PFSK-1 (cell line): ENCODE measurements around the gene EPHA1.

Experiments
- FOXP2 ChIP-seq: optimal IDR thresholded peaks from 2 replicates; pipeline ENCODE3; 2011; ENCODE audit warnings: borderline replicate concordance, control low read depth, inconsistent platforms; ENCODE audit not compliant: insufficient read depth; ENCODE audit errors: extremely low read length, extremely low read depth
- POLR2AphosphoS5 ChIP-seq: IDR thresholded peaks from 2 replicates; pipeline ENCODE4 v1.6.1; 2012; ENCODE audit warnings: low read depth, mild to moderate bottlenecking, control low read depth, low read length, moderate library complexity
- SIN3A ChIP-seq: IDR thresholded peaks from 2 replicates; pipeline ENCODE4 v1.6.1; 2012; ENCODE audit warnings: mild to moderate bottlenecking, low read length, moderate library complexity, borderline replicate concordance; ENCODE audit not compliant: insufficient read depth
- TAF1 ChIP-seq: IDR thresholded peaks from 2 replicates; pipeline ENCODE4 v1.6.1; 2012; ENCODE audit warnings: low read length, control low read depth, borderline replicate concordance; ENCODE audit not compliant: insufficient read depth
- TF ChIP-seq, protein P1 (sequence below), 2 experiments: IDR thresholded peaks; 2 replicates each; pipeline versions ENCODE4 v1.6.1 to v1.8.0; 2011 to 2012; ENCODE audit warnings: low read depth in 2 of 2, low read length in 2 of 2, control low read depth in 1 of 2, inconsistent platforms in 1 of 2, mild to moderate bottlenecking in 1 of 2, moderate library complexity in 1 of 2; ENCODE audit not compliant: insufficient read depth in 1 of 2

The EPHA1 gene

GRCh38 chr7:143449793-143450192 is 41.1 kb upstream of the EPHA1 start:
- TF ChIP-seq POLR2AphosphoS5 (no peak), TAF1 (no peak), FOXP2 (no peak), SIN3A (no peak)
- TF ChIP-seq, protein P1, sequence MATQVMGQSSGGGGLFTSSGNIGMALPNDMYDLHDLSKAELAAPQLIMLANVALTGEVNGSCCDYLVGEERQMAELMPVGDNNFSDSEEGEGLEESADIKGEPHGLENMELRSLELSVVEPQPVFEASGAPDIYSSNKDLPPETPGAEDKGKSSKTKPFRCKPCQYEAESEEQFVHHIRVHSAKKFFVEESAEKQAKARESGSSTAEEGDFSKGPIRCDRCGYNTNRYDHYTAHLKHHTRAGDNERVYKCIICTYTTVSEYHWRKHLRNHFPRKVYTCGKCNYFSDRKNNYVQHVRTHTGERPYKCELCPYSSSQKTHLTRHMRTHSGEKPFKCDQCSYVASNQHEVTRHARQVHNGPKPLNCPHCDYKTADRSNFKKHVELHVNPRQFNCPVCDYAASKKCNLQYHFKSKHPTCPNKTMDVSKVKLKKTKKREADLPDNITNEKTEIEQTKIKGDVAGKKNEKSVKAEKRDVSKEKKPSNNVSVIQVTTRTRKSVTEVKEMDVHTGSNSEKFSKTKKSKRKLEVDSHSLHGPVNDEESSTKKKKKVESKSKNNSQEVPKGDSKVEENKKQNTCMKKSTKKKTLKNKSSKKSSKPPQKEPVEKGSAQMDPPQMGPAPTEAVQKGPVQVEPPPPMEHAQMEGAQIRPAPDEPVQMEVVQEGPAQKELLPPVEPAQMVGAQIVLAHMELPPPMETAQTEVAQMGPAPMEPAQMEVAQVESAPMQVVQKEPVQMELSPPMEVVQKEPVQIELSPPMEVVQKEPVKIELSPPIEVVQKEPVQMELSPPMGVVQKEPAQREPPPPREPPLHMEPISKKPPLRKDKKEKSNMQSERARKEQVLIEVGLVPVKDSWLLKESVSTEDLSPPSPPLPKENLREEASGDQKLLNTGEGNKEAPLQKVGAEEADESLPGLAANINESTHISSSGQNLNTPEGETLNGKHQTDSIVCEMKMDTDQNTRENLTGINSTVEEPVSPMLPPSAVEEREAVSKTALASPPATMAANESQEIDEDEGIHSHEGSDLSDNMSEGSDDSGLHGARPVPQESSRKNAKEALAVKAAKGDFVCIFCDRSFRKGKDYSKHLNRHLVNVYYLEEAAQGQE (IDR thresholded peaks at IDR 0.05; ENCODE audit: insufficient read depth in 1 of 2, low read depth in 2 of 2, low read length in 2 of 2) = no peak

DNA sequence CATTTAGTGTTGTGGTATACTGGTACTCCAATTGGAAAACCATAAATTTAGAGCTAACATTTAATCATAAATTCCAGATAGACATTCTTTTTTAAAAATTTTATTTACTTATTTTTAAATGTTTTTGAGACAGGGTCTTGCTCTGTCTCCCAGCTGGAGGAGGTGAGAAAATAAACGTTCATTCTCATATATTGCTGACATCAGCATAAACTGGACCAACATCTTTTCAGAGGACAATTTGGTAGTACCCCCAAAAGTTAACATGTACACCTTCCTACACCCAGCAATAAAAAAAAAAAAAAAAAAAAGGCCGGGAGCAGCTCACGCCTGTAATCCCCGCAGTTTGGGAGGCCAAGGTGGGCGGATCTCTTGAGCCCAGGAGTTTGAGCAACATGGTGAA is 39.8 kb upstream of the EPHA1 start:
- TF ChIP-seq POLR2AphosphoS5 = no peak
- TF ChIP-seq, protein P1 (IDR thresholded peaks at IDR 0.05; ENCODE audit: insufficient read depth in 1 of 2, low read depth in 2 of 2, low read length in 2 of 2) = no peak
- TF ChIP-seq FOXP2 = no peak
- TF ChIP-seq SIN3A = no peak
- no peak for TF ChIP-seq TAF1

DNA sequence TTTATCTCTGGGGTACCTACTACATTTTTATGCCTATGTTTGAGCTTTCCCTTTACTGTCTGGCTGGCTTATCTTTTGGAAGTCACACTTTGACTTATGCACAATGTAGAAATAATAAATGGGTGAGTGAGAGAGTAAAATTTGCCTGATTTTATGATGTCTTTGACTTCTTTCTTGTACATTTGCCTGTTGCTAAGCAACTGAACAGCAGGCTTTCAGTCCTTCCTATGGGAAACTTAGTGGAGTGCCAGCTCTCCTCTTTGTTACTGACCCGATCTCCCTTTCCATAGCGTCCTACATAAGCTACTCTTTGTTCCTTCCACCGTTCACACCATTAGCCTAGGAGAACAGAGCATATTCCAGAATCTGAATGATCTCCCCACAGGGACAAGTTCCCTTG is 38.8 kb upstream of the EPHA1 start:
- TF ChIP-seq POLR2AphosphoS5 (no peak), SIN3A (no peak), FOXP2 (no peak), TAF1 (no peak)
- TF ChIP-seq, protein P1 (IDR thresholded peaks at IDR 0.05; ENCODE audit: insufficient read depth in 1 of 2, low read depth in 2 of 2, low read length in 2 of 2) = no peak

- TF ChIP-seq, protein P1 (IDR thresholded peaks at IDR 0.05; ENCODE audit: insufficient read depth in 1 of 2, low read depth in 2 of 2, low read length in 2 of 2) = no peak
- TF ChIP-seq TAF1 (no peak), SIN3A (no peak), POLR2AphosphoS5 (no peak), FOXP2 (no peak)
These were observed 36.1 kb upstream of the EPHA1 start for GRCh38 chr7:143444785-143445184.

- TF ChIP-seq, protein P1 (IDR thresholded peaks at IDR 0.05; ENCODE audit: insufficient read depth in 1 of 2, low read depth in 2 of 2, low read length in 2 of 2) = no peak
- TF ChIP-seq POLR2AphosphoS5 = no peak
- no peak for TF ChIP-seq TAF1
- TF ChIP-seq SIN3A = no peak
- TF ChIP-seq FOXP2 = no peak
These were observed 35.6 kb upstream of the EPHA1 start for GRCh38 chr7:143444063-143444782.
